Stomach smooth muscle (tissue), 2 donors: ENCODE data around the gene CYRIA.

Source experiments
- H3K27ac ChIP-seq: one replicate; pipeline ENCODE4 v1.7.0; 2013; ENCODE audit warnings: mild to moderate bottlenecking, low read length, inconsistent platforms
- H3K27me3 ChIP-seq, 2 donors: one replicate each; pipeline ENCODE4 v1.7.0; 2013; ENCODE audit warnings: low read length in 2 of 2; ENCODE audit not compliant: insufficient read depth in 2 of 2, control insufficient read depth in 1 of 2
- H3K36me3 ChIP-seq, 2 donors: one replicate each; pipeline ENCODE4 v1.7.0; 2013; ENCODE audit warnings: low read length in 2 of 2; ENCODE audit not compliant: control insufficient read depth in 2 of 2, insufficient read depth in 2 of 2
- H3K4me1 ChIP-seq: one replicate; pipeline ENCODE4 v1.7.0; 2013; ENCODE audit warnings: low read length; ENCODE audit not compliant: control insufficient read depth, insufficient read depth
- H3K4me3 ChIP-seq, 2 donors: one replicate each; pipeline ENCODE4 v1.7.0; 2013; ENCODE audit warnings: low read length in 2 of 2
- H3K9ac ChIP-seq, 2 donors: one replicate each; pipeline ENCODE4 v1.7.0; 2013; ENCODE audit warnings: low read length in 2 of 2, mild to moderate bottlenecking in 1 of 2
- H3K9me3 ChIP-seq, 2 donors: one replicate each; pipeline ENCODE4 v1.7.0; 2013; ENCODE audit warnings: low read length in 2 of 2; ENCODE audit not compliant: control insufficient read depth in 2 of 2
- donor health status: healthy.
- donor health status: Pancreatic carcinoma.

The CYRIA gene

DNA sequence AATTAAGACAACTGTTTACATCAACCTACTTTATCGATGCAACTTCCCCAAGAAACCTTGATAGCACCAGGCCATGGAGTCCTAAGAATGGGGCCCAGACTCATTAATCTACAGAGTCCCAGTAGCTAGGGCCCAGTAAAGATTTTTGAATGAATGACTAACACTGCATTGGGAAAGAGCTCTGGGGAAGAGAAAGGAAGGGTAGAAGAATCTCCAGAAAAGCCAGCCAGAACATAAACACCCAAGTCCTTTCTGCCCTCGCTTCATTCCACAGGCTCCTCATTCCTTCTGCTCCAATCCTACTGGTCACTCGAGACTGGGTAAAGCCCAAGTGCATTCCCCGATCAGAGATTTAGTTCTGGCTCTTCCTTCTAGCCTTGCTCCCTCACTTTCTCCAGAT, 44.3 kb downstream of the CYRIA start:
- no peak overlapping the region for H3K4me3 ChIP-seq
- no peaks in the 10 kb centered on the region for H3K27me3 ChIP-seq
- peaks cover 18 to 28% of the 10 kb centered on the region in 2 donors for H3K36me3 ChIP-seq
- H3K9me3 ChIP-seq, result no peaks in the 10 kb centered on the region
- H3K4me1 ChIP-seq, result peaks cover 13% of the 10 kb centered on the region
- no peak overlapping the region for H3K27ac ChIP-seq
- no peak overlapping the region for H3K9ac ChIP-seq

- H3K36me3 ChIP-seq, result peaks cover 18 to 30% of the 10 kb centered on the region in 2 donors
- peaks cover 12% of the 10 kb centered on the region for H3K4me1 ChIP-seq
- no peaks in the 10 kb centered on the region for H3K27me3 ChIP-seq
- no peak overlapping the region for H3K27ac ChIP-seq
- H3K9me3 ChIP-seq, result no peaks in the 10 kb centered on the region
- H3K4me3 ChIP-seq, result no peak overlapping the region
- H3K9ac ChIP-seq, result no peak overlapping the region
Observed at GRCh38 chr2:16620590-16620989, 45.0 kb downstream of the CYRIA start.

- peaks cover 18 to 30% of the 10 kb centered on the region in 2 donors for H3K36me3 ChIP-seq
- H3K9ac ChIP-seq, result no peak overlapping the region
- no peaks in the 10 kb centered on the region for H3K27me3 ChIP-seq
- H3K9me3 ChIP-seq, result no peaks in the 10 kb centered on the region
- H3K4me3 ChIP-seq, result no peak overlapping the region
- H3K27ac ChIP-seq, result no peak overlapping the region
- H3K4me1 ChIP-seq, result peaks cover 10% of the 10 kb centered on the region
Observed at GRCh38 chr2:16619576-16620245, 45.9 kb downstream of the CYRIA start.

- Histone ChIP-seq H3K4me3 (no peak overlapping the region), H3K27ac (no peak overlapping the region), H3K9ac (no peak overlapping the region), H3K27me3 (no peaks in the 10 kb centered on the region), H3K4me1 (peaks cover 10% of the 10 kb centered on the region), H3K9me3 (no peaks in the 10 kb centered on the region), H3K36me3 (peaks cover 11 to 24% of the 10 kb centered on the region in 2 donors)
Observed at GRCh38 chr2:16617282-16618266, 48.1 kb downstream of the CYRIA start.
